Measurements from ENCODE around the gene TBC1D3D.
"Not testable (repeated sequence)": the region's sequence is repeated elsewhere in the genome, so short reads cannot be mapped to it uniquely, and the experiment has no call there.

The TBC1D3D gene

DNA sequence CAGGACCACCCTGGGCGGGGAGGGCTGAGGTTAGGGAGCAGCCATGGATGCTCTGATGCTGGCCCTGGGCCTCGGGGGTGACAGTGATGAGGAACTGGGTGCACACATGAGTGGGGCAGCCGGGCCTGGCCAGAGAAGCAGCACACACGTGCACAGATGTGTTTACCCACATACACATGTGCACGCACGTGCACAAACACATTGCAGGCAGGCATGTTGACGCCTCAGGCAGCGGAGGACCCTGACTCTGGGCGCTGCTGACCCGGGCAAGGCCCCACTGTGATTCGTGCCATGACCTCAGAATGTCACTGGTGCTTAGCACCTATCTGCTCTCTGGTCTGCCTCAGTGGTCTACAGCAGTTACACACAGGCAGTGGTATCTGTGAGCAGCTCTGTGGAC, at the start of gene TBC1D3D:
Gene TBC1D3D (plus strand): TSS at position 301 of the 400 bp plus-strand sequence. CDS start 1,585 bp downstream, outside the sequence.
- DNase-seq: not testable (repeated sequence)

DNA sequence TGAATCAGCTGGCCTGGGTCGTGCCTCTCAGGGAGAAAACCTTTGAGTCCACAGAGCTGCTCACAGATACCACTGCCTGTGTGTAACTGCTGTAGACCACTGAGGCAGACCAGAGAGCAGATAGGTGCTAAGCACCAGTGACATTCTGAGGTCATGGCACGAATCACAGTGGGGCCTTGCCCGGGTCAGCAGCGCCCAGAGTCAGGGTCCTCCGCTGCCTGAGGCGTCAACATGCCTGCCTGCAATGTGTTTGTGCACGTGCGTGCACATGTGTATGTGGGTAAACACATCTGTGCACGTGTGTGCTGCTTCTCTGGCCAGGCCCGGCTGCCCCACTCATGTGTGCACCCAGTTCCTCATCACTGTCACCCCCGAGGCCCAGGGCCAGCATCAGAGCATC, 14.8 kb upstream of the TBC1D3D start, which contains the start of gene TBC1D3L:
Gene TBC1D3L (minus strand): TSS at position 101 of the 400 bp plus-strand sequence. CDS start 1,540 bp downstream, outside the sequence.
- not testable (repeated sequence) for DNase-seq
